Activated CD8-positive, alpha-beta memory T cell treated with anti-CD3 and anti-CD28 coated beads, Interleukin-2, amount 50 U/mL, for 4 hours (primary cell): ENCODE data around the gene KIAA1549.

Source experiments
- DNase-seq: peaks from one replicate; pipeline ENCODE4 v3.0.0-alpha.2; 2020

Gene KIAA1549

DNA sequence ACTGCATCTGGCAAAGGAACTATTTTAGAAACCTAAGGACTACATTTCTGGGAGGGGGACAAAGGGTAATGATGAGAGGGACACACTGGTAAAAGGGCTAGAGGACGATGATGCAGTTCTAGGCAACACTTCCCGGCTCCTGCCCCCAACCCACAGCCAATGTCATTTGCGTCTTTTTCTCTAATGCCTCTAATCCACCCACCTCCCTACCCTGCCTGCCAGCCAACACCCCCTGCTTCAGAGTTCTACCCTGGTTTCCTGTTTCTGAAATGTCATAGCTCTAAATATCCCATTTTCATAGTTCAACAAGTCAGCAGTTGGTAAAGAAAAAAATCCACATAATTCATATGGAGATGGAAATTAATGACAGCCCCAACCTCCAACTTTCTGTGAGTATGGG lies 79.0 kb downstream of the KIAA1549 start:
- peak; percentile 28 for DNase-seq

DNA sequence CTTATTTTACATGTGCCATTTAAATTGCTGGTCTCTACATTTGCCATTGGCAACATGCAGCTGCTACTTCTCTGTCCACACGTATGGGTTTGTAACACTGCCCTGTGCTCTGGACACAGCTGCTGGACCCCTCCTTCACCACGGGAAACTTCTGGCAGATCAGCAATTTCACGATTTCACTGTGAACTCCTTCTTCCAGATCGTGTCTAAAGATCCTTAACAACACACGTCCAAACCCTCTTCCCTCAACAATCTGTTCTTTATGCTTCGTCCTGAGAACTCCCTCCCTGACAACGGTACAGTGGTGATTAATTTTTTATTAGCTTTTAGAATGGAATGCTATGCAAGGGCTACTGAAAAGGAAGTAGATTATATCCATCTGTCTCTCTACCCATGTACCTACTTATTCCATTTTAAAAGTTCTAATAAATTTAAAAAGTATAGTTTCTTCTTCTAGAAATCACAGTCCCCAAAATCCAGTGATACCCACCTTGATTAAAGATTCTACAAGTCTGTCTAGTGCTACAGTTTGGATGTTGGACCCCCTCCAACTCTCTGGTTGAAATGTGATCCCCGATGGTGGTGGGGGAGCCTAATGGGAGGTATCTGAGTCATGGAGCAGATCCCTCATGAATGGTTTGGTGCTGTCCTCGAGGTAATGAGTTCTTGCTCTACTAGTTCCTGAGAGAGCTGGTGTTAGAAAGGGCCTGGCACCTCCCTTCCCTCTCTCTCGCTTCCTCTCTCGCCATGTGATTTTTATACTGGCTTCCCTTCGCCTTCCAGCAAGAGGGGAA lies 81.0 kb downstream of the KIAA1549 start:
- DNase-seq: no peak

DNA sequence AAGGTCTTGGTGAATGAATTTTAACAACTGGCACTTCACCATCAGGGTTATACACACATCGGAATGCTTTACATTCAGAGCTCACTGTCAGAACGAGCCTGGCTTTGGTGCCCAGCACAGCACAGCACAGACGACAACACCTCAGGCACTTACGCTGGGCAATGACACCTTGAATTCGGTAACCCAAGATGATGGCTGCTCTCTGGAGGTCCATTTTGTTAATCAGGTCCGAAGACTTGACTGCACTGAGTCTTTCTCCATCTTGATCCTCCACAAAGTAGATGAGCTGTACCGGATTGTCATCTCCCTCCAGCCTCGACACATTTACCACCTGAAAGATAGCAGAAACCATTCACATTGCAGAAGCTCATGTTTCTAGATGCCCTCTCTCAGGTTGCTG lies 82.4 kb downstream of the KIAA1549 start:
- DNase-seq: no peak

DNA sequence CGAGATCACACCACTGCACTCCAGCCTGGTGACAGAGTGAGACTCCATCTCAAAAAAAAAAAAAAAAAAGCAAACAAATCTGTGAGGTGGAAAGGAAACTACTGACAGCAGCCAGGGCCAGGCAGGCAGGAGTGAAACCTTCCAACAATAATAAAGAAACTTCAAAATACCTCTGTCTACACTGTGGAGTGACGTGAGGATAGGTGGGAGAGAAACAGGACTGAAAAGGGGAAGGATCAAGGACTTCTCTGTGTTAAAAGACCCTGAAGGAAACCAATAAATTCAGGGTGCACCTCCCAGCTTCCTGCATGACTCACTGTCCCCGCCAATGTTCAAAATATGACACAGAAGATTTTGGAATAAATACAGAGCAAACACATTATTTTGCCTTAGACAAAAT lies 82.9 kb downstream of the KIAA1549 start:
- DNase-seq: peak; percentile 29

DNA sequence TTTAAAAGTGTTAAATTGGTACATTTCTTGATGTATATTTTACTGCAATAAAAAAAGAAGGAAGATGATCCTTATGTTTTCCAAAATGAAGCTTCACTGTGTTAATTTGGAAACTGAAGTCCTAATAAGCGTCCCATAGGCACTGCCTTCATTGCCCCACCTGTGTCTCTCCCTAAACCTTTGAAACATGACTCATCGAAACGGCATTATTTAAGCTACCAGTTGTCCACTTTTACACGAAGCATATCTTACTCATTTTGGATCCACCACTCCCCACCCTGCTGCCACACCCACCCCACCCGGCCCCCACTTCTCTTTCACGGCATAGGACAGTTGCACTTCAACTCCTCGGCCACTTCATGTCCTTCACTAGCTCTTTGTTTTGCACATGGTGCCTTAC lies 85.5 kb downstream of the KIAA1549 start:
- no peak for DNase-seq

DNA sequence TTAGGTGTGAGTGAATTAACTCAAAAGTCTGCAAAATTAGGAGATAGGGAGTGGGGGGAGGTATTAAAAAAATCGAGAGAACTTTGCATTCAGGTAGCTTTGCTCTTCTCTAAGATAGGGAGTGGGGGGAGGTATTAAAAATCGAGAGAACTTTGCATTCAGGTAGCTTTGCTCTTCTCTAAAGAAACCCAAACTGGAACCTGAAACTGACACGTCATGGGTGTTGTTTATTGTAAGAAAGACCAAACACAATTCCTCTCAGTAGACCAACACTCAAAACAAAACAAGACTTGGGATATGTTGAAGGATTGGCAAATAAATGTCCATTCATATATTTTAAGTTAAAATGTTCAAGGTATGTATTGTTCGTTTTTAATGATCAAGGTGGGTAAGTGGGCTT lies 87.9 kb downstream of the KIAA1549 start:
- DNase-seq: no peak

DNA sequence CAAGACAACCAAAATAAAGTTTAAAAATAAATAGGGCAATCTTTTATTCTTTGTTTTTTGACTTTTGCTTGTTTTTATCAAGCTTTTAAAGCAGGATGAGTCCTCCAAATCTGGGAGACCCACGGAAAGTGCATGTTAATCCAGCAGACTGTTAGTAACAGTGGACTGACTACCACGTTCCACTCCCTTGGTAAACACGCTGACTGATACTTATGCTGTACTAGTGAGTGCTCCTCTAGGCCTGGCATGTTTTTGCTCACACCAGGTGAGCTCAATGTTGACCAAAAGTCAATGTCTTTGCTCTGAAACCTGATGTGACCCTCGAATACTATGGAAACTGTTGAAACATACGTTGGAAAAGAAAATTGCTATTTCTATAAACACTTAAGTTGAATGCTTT lies 88.4 kb downstream of the KIAA1549 start:
- DNase-seq: no peak

DNA sequence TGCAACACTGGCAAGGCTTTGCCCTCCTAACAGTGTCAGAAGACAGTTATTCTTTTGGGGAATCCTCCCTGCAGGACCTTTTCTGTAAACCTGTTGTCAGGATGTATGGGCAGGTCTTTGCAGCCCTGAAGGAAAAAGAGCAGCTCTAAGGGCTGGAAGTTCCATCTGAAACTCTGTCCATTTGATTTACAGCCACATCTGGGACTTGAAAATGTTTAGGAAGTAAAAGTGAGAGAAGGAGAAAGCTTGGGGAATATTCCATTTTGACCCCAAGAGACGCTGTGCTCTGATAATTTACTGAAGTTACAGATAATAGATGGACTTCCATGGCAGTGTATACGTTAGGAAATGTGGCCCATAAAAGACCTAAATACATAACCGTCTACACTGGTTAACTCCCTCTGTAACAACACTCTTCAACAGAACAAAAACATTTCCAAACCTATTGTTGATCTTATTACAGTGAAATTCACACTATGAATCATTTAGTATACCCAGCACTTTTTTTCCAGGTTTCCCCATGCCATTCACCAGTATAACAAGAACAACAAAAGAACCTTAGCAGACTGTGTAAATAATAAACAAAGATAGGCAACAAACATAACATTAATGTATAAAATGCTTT lies 89.1 kb downstream of the KIAA1549 start:
- DNase-seq: no peak

DNA sequence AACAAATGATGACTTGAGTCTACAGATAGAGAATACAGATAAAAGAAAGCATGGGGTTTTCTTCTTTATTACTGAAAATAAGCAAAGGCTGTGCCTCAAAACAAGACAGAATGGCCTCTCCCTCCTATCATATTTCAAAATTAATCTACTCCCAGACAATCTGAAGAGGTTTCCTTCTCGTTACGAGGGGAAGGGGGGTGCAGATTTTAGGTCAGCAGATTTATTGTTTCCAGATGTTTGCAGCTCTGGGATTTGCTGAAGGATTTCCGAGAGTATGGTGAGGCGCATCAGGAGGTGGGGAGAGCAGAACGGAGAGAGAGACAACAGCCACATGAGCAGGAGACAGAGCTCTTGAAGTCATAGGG lies 89.8 kb downstream of the KIAA1549 start:
- no peak for DNase-seq

DNA sequence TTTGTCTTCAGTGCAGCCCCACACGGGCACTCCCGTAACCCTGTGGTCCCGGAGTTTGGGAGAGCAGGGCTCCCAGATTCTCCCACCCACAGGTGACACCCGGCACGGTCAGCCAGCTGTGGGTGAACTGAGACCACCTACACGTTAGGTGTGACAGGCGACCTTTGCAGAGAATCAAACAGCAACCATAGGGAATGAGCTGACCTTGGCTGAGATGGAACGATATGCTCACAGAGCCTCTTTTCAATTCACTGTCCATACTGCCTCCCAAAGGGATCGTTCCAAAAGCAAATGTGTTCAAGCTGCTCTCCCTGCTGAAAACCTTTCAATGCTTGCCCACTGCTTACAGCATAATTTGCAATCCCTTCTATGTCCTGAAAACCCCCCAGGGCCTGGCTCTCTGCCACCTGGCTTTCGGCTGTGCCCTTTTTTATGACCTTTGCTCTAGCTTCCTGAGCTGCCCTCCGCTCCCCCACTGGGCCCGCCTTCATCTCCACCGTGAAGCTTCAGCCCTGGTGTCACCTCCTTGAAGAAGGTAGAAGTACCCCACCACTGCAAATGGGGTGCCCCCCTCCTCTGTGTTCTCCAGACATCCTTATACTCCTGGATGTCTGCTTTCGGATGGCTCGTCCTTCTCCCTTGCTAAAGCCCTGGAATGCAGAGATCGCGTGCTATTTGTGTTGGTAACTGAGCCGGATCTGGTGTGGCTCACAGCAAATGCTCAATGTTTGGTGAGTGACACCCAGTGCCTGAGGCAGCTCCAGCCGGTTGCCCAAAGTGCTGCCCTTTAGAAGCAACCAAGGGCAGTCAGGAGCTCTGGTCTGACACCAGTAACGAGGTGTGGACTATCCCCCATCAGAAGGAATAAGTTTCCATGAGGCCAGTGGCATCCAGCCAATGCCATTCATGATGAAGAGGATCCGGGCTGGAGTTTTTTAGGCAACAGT lies 90.4 kb downstream of the KIAA1549 start:
- DNase-seq: no peak

DNA sequence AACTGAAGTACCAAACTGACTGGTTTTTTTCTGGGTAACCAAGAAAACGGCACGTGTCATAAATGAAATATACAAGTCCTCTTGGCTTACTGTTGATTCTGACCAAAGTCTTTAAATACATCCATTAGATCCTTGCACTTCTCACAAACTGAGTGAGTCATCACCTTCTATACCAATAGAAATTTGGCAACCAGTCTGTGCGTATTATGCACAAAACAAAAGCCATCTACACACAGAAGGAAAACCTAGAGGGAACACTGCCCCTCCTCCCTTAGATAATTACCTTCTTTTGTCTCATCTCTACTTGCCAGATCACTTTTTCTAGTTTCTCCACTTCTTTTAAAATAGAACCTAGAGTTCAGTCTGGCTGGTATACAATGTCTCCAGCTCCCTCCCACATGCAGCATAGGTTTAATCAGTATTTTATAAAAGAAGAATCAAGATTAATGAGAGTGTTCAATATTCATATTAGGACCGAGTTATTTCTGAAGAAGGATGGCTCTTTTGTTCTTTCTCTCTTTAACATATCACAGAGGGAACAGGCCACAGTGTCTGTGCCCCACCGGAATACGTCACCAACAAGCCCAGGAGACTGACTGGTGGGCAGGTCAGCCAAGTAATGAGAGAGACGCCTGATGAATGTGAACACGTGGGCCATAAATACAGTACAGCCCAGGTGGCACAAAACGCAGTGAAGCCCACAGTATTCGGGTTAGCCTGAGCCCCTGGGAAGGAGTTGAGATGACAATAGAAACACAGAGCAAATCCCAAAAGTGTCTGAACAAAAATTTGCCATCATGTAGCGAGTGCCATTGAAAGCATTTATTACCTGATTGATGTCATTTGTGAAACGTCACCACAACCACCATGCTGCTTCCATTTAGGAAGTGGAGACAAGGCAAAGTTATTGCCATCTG lies 91.3 kb downstream of the KIAA1549 start:
- DNase-seq: no peak

DNA sequence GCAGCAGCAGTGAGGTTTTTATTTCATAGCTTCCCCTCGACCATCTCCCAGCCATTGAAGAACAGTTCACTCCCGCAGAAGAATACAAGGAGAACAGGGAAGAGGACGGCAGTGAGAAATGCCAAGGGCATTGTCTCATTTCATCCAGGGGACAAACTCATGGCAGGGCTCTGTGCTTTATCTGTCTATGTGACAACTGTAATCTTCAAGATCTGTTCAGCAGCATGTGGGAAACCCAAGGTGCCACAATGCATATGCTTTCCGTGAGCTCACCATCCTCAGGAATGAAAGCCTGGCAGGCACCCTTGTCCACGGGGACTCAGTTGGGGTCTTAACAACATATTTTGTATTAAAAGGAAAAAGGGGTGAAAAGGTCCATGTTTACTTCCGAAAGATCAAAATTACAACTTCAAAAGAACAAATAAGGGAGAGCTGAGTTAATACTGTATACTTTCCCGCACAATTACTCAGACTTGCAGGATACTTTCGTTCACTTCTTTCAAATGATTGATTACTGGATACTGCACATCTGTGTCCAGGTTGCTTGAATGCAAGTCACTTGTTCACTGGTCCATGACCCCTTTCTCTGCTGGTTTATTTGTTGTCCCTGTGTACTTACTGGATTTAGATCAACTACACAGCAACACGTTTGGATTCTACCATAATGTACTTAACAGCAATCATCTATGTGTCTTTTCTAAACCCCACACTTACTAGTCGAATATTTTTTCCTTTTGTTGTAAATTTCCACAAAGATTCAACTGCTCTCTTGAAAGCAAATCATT lies 93.1 kb downstream of the KIAA1549 start:
- no peak for DNase-seq

DNA sequence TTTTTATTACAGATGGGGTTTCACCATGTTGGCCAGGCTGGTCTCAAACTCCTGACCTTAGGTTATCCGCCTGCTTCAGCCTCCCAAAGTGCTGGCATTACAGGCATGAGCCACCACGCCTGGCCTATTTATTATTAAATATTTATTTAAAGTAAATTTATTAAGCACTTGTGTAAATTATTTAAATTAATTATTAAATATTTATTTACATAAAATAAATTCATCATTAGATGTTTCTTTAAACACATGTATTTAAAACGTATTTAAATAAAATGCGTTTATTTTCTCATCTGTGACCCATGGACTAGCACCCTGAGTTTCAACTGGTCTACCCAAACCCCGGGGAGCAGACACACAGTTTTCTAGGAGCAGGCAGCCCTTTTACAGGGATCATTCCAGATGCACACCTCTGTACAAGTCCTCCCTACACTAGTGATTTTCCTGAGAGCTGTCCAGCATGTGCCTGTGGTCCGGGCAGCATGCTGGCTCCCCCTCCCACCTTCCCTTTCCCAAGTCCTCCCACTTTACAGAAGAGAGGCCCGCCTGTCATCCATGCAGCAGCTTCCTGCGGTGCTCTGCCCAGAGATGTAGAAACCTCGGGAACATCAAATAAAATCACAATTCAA lies 94.0 kb downstream of the KIAA1549 start:
- no peak for DNase-seq

DNA sequence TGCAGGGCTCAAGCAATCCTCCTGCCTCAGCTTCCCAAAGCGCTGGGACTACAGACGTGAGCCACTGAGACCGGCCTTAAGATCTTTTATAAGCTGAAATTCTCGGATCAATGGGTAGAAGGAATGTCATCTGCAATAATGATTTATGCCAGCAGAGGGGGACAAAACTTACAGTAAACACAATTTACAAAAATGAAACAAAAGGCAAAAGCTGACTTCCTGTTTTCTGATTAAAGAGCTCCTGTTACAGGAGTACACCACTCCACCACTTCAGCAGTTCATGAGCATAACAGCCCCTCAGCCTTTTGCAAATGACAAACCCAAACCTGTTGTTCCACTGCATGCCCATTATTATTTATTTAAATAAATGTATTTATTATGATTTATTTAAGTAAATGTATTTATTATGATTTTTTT lies 94.7 kb downstream of the KIAA1549 start:
- no peak for DNase-seq

DNA sequence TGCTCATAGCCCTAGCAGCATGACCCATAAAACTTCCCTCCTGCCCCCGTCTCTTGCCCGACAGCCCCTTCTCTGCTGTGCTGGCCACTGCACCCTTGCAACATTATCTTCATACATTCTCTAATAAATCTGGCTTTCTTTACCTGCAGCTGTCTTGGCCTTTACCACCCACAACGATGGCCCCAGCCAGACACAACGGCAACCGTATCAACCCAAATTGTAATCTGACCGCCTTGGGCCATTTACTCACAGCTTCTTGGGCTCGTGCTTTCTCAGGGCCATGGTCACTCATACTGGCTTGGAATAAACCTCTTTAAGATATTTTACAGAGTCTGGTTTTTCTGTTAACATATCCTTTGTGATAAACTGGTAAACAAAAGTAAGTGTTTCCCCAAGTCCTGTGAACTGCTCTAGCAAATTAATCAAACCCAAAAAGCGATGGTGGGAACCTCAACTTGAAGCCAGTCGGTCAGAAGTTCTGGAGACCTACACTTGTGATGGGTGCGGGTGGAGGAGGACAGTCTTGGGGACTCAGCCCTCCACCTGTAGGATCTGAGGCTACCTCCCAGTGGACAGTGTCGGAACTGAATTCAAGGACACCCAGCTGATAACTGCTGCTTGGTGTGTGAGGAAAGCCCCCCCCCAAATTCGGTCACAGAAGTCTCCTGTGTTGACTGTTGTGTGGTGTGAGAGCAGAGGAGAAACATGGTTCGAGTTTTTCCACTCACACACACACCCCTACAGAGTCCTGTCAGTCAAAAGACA lies 95.6 kb downstream of the KIAA1549 start:
- DNase-seq: no peak

DNA sequence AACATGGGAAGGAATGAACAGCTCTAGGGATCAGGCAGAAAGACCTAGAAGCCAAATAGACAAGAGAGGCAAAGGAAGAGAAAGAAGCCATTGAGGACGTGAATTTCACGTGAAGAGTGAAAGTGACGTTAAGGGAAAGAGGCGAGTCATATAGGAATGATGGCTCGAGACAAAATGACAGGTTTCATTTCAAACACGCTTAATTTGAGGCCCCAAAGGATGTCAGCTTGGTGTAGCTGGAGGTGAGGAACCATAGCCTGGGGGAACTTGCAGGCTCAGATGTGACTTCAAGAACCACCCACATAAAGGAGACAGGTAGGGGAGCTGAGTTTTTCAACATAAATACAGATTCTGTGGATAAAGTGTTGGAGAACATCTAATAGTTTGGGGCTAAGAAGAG lies 98.9 kb downstream of the KIAA1549 start:
- DNase-seq: no peak

DNA sequence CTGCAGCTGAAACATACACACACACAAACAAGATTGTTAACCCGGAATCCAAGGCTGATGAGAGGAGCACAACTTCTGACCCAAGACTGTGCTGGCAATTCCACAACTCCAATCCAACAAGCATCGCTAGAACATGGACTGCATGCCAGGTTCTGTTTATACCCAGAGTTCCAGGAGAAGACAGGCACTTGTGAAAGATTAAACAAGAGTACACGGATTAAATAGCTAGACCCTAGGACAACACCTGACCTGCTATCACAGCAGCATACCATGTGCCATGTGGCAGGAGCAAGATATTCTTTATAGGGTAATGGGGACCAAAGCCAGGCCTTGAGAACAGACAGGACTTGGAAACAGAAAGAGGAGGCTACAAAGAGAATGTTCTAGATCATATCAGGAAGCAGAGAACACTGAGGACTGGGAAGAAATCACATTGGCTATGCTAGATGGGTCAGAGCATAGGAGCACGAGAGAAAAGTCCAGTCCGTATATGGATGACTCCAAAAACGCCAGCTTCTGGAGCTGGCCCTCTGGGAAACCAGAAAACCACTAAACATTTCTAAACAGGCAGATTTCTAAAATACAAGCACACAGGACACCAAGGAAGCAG lies 99.5 kb downstream of the KIAA1549 start:
- no peak for DNase-seq

DNA sequence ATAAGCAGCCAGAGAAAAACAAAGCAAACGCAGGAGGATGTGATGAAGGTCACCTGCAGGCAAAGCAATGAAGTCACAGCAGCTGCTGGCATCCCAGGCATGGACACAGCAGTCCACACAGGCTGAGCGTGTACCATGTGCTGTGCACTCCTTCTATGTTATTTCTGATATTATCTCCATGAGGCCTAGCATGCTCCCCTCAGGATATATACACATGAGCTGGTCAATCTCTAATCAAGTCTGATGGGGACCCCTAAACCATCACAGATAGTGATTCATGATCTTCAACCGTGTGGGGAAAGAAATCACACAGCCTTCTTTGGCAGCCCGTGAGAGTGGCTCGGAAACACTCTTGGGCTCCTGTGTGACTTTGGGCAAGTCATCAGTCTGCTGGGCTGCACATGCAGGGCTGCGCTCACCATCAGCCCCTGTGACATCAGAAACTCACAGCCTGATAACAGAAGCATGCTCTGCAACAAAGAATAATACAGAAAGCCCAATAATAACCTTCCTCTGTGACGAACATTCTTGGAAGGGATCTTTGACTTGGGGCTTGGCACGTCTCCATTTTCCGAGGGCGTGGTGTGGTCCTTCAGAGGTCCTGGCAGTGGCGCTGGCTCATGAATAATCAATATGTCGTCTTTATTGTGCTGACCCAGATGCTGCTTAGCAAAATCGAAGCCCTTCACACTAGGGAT lies 100.2 kb downstream of the KIAA1549 start:
- DNase-seq: no peak

DNA sequence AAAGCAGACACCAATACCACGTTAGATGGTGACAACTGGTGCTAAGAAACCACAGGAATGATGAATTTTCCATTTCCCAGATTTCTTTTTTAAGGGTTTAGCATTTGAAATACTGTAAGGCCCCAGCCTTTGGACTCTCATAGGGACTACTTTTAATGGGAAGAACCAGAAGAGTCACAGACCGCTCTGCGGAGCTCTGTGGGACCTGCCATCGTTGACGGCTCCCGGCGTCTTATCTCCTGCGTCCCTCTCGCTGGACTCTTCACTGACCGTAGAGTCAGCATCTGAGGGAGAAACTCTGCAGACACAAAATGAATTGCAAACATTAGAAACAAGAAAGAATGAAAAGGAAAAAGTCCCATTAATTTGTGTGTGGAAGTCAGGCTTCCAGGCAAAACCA lies 101.8 kb downstream of the KIAA1549 start:
- no peak for DNase-seq
